Activated T-helper 1 cell treated with Interleukin-2 at 50 U/mL for 16 hours (primary cell): ENCODE data around the gene N4BP3.
"Not testable (repeated sequence)": the region's sequence is repeated elsewhere in the genome, so short reads cannot be mapped to it uniquely, and the experiment has no call there.

Experiments
- DNase-seq: peaks from one replicate; pipeline ENCODE4 v3.0.0-alpha.2; 2020; ENCODE audit warnings: low read depth

N4BP3 gene

GRCh38 chr5:178113141-178113787, at the start of gene N4BP3:
Gene N4BP3, plus strand, starts transcription at chr5:178113532. Its CDS starts 6,052 bp downstream, at chr5:178119584.
- DNase-seq, result peak; percentile 78

GRCh38 chr5:178067755-178068154, 45.6 kb upstream of the N4BP3 start:
- no peak for DNase-seq

- no peak for DNase-seq
These were observed 45.0 kb upstream of the N4BP3 start for GRCh38 chr5:178068293-178068692.

- no peak for DNase-seq
These were observed 43.4 kb upstream of the N4BP3 start for GRCh38 chr5:178069909-178070308.

- DNase-seq, result no peak
These were observed 42.2 kb upstream of the N4BP3 start for GRCh38 chr5:178071108-178071507.

- no peak for DNase-seq
These were observed 40.6 kb upstream of the N4BP3 start for GRCh38 chr5:178072749-178073148.

GRCh38 chr5:178074266-178074952, 38.9 kb upstream of the N4BP3 start:
- DNase-seq, result no peak

- DNase-seq, result not testable (repeated sequence)
These were observed 36.4 kb upstream of the N4BP3 start for GRCh38 chr5:178076965-178077364.

- no peak for DNase-seq
These were observed 35.6 kb upstream of the N4BP3 start for GRCh38 chr5:178077751-178078150.

GRCh38 chr5:178078197-178079010, 34.9 kb upstream of the N4BP3 start:
- DNase-seq, result no peak

GRCh38 chr5:178080056-178080455, 33.3 kb upstream of the N4BP3 start:
- no peak for DNase-seq

- DNase-seq, result no peak
These were observed 32.5 kb upstream of the N4BP3 start for GRCh38 chr5:178080618-178081410.

GRCh38 chr5:178081571-178082243, 31.6 kb upstream of the N4BP3 start:
- DNase-seq, result no peak

- no peak for DNase-seq
These were observed 29.4 kb upstream of the N4BP3 start for GRCh38 chr5:178083922-178084321.

- DNase-seq, result no peak
These were observed 28.0 kb upstream of the N4BP3 start for GRCh38 chr5:178085316-178085715.

- DNase-seq, result no peak
These were observed 27.1 kb upstream of the N4BP3 start for GRCh38 chr5:178086266-178086665.

GRCh38 chr5:178087199-178087598, 26.1 kb upstream of the N4BP3 start:
- DNase-seq, result not testable (repeated sequence)

- DNase-seq, result no peak
These were observed 22.5 kb upstream of the N4BP3 start for GRCh38 chr5:178090856-178091255.

GRCh38 chr5:178093134-178093533, 20.2 kb upstream of the N4BP3 start:
- no peak for DNase-seq

- DNase-seq, result no peak
These were observed 19.0 kb upstream of the N4BP3 start for GRCh38 chr5:178094345-178094744.

- DNase-seq, result no peak
These were observed 14.6 kb upstream of the N4BP3 start for GRCh38 chr5:178098685-178099084.

- DNase-seq, result no peak
These were observed 9.7 kb upstream of the N4BP3 start for GRCh38 chr5:178103612-178104011.
